HepG2 (cell line): ENCODE results near the gene B3GNT8. TPM values are rescaled to one million over a fixed set of nuclear protein-coding genes. Genes with fewer than 3 reads are reported as not detected.

Source experiments
- ATAC-seq: fragments of 200-7000 bp; cut with Tn5 transposase; 3 replicates; pipeline ENCODE4 v1.9.1; 2020; ENCODE audit warnings: mild to moderate bottlenecking, moderate library complexity
- BruUV-seq: library from RNA; stranded (reverse); fragments of 400-500 nt; replicated peaks from 2 replicates; lab custom pipeline; 2021; lab: Mats Ljungman, UMichigan
- CTCF ChIA-PET: fragments of 300-600 bp; formaldehyde crosslinking; extraction: SDS; loops from one replicate; lab custom pipeline; 2021; ENCODE audit warnings: low total read pairs, inconsistent platforms, low intra/inter-chr PET ratio; lab: Yijun Ruan, JAX
- POLR2A ChIA-PET: fragments of 350-600 bp; sonication (Branson Sonifier 250); formaldehyde crosslinking; loops from one replicate; lab custom pipeline; 2020; ENCODE audit warnings: antibody characterized with exemption, inconsistent platforms; lab: Yijun Ruan, JAX
- DNase-seq: peaks from one replicate; pipeline ENCODE4 v3.0.0-alpha.2; 2015; ENCODE audit warnings: low spot score
- FAIRE-seq: peaks from 3 replicates; lab custom pipeline; 2011; peaks lifted over from hg19 to GRCh38; lab: Jason Lieb, UNC
- H2AFZ ChIP-seq: one replicate; pipeline ENCODE4 v1.6.1; 2011; ENCODE audit warnings: low read length, inconsistent platforms
- H3K27ac ChIP-seq: fragments of 300-600 bp; 3 replicates; pipeline ENCODE4 v1.8.0; 2011; ENCODE audit warnings: mixed run types, mild to moderate bottlenecking, mixed read lengths, low read length, inconsistent platforms; ENCODE audit not compliant: insufficient read depth; ENCODE audit errors: extremely low read length
- H3K27me3 ChIP-seq, 2 experiments: fragments of 200-600 bp in 1 of 2; 2 replicates in 1 of 2; 3 replicates in 1 of 2; pipeline versions ENCODE4 v1.6.0 to v1.8.0; 2011; ENCODE audit warnings: low read length in 2 of 2, mild to moderate bottlenecking in 2 of 2, moderate library complexity in 2 of 2, inconsistent platforms in 1 of 2; ENCODE audit not compliant: insufficient read depth in 2 of 2, control insufficient read depth in 1 of 2
- H3K36me3 ChIP-seq, 2 experiments: fragments of 200-600 bp in 1 of 2; replicated peaks in 1 of 2; 2 replicates in 1 of 2; 3 replicates in 1 of 2; pipeline versions ENCODE4 v1.5.1 to v1.8.0; 2011; ENCODE audit warnings: low read length in 2 of 2, inconsistent platforms in 1 of 2; ENCODE audit not compliant: insufficient read depth in 2 of 2, control insufficient read depth in 1 of 2
- H3K4me1 ChIP-seq: 2 replicates; pipeline ENCODE4 v1.5.1; 2012; ENCODE audit warnings: low read length, inconsistent platforms; ENCODE audit not compliant: insufficient read depth
- H3K4me2 ChIP-seq: 2 replicates; pipeline ENCODE4 v1.6.0; 2011; ENCODE audit warnings: low read depth, low read length, inconsistent platforms
- H3K4me3 ChIP-seq, 3 experiments: fragments of 200-600 bp in 1 of 3; sonication (generic), shearing (Covaris generic) in 1 of 3; replicated peaks in 1 of 3; 2 replicates each; pipeline ENCODE4 v1.5.1; 2011 to 2016; ENCODE audit warnings: low read length in 3 of 3, inconsistent platforms in 2 of 3, low read depth in 2 of 3, mild to moderate bottlenecking in 2 of 3, control low read depth in 1 of 3, mixed read lengths in 1 of 3; ENCODE audit not compliant: insufficient read depth in 1 of 3
- H3K79me2 ChIP-seq: one replicate; pipeline ENCODE4 v1.6.1; 2011; ENCODE audit warnings: low read length, inconsistent platforms; ENCODE audit not compliant: insufficient read depth
- H3K9ac ChIP-seq: 2 replicates; pipeline ENCODE4 v1.6.0; 2011; ENCODE audit warnings: mild to moderate bottlenecking, low read depth, low read length, inconsistent platforms; ENCODE audit not compliant: insufficient read depth
- H3K9me3 ChIP-seq: 2 replicates; pipeline ENCODE4 v1.5.1; 2012; ENCODE audit warnings: mild to moderate bottlenecking, low read length
- H4K20me1 ChIP-seq: 2 replicates; pipeline ENCODE4 v1.6.0; 2011; ENCODE audit warnings: inconsistent platforms, mild to moderate bottlenecking, low read length, moderate library complexity; ENCODE audit not compliant: insufficient read depth
- ARID4A ChIP-seq: sonication (generic); formaldehyde crosslinking; IDR thresholded peaks from 2 replicates; pipeline ENCODE4 v1.5.0; 2020; ENCODE audit warnings: mild to moderate bottlenecking, missing genetic modification reagents, borderline replicate concordance
- BRD4 ChIP-seq: sonication (generic); formaldehyde crosslinking; IDR thresholded peaks from 2 replicates; pipeline ENCODE4 v1.4.0; 2020; ENCODE audit warnings: missing genetic modification reagents
- FOXA3 ChIP-seq: IDR thresholded peaks from 2 replicates; pipeline ENCODE4 v1.6.1; 2016; ENCODE audit warnings: missing genetic modification reagents, missing compliant biosample characterization
- MXD1 ChIP-seq: sonication (generic); formaldehyde crosslinking; IDR thresholded peaks from 2 replicates; pipeline ENCODE4 v1.4.0; 2020; ENCODE audit warnings: mild to moderate bottlenecking, missing genetic modification reagents
- RFX5 ChIP-seq: IDR thresholded peaks from 2 replicates; pipeline ENCODE4 v1.6.1; 2011; ENCODE audit warnings: low read depth, low read length, improper control_type of control experiment
- TBP ChIP-seq: sonication (generic); formaldehyde crosslinking; IDR thresholded peaks from 2 replicates; pipeline ENCODE4 v1.5.0; 2020; ENCODE audit warnings: missing genetic modification reagents
- XRCC5 ChIP-seq: fragments of 200-400 bp; formaldehyde crosslinking; optimal IDR thresholded peaks from 2 replicates; pipeline ENCODE3; 2017; ENCODE audit warnings: mild to moderate bottlenecking, low read length
- ZBTB33 ChIP-seq: sonication (generic); formaldehyde crosslinking; IDR thresholded peaks from 2 replicates; pipeline ENCODE4 v1.4.0; 2020; ENCODE audit warnings: missing genetic modification reagents
- ZFX ChIP-seq: sonication (generic); formaldehyde crosslinking; IDR thresholded peaks from 2 replicates; pipeline ENCODE4 v1.4.0; 2020; ENCODE audit warnings: mild to moderate bottlenecking, low read depth, missing genetic modification reagents, moderate library complexity
- ZNF629 ChIP-seq: sonication (generic); formaldehyde crosslinking; conservative IDR thresholded peaks from 2 replicates; pipeline ENCODE4 v1.5.0; 2020; ENCODE audit warnings: missing genetic modification reagents
- WGBS: methylation state at CpG from one replicate; pipeline ENCODE4 v1.1.6; 2017; ENCODE audit warnings: low lambda C conversion rate; 5-methylcytosine and 5-hydroxymethylcytosine counted together
- in situ Hi-C: cut with HindIII; loops from 2 replicates; pipeline ENCODE4 v1.10.0; 2017; ENCODE audit warnings: low pct_unique_long_range_greater_than_20kb; ENCODE audit not compliant: extremely low pct_ligation_motif_present
- intact Hi-C: fragments of 100-400 bp; cut with micrococcal nuclease; formaldehyde crosslinking; loops from one replicate; pipeline ENCODE4 v1.10.0; 2022; ENCODE audit not compliant: unreplicated experiment
- polyA plus RNA-seq, 8 experiments: library from polyadenylated mRNA; depleted of rRNA in 3 of 8; stranded (reverse) in 7 of 8; unstranded in 1 of 8; fragments of >200 nt; fragmentation: Illumina TruSeq in 4 of 8; extraction: Trizol in 4 of 8; gene quantifications; 2 replicates each; pipeline versions ENCODE4 v1.2.1 to v1.2.3, GENCODE V29; 2011 to 2016; ENCODE audit warnings: low read depth in 4 of 8, missing spikeins in 1 of 8, mixed read lengths in 1 of 8; ENCODE audit not compliant: insufficient read depth in 1 of 8
- total RNA-seq, 5 experiments: library from RNA; depleted of rRNA; stranded (reverse); fragments of >200 nt; fragmentation: Illumina TruSeq; extraction: Trizol; gene quantifications; 2 replicates each; pipeline ENCODE4 v1.2.3, GENCODE V29; 2016; ENCODE audit warnings: low read depth in 1 of 5
- TF ChIP-seq, protein P1 (sequence below): sonication (generic); formaldehyde crosslinking; IDR thresholded peaks from 2 replicates; pipeline ENCODE4 v1.4.0; 2020; ENCODE audit warnings: missing genetic modification reagents
- TF ChIP-seq, protein P2 (sequence below): sonication (generic); formaldehyde crosslinking; IDR thresholded peaks from 2 replicates; pipeline ENCODE4 v1.8.1; 2023; ENCODE audit warnings: missing genetic modification reagents, mild to moderate bottlenecking, borderline replicate concordance

The B3GNT8 gene
- total and polyA plus RNA-seq, 2 of the 13 experiments (the other 11 are each of a cell fraction or from before 2014, with no cell fraction given): 0.26 to 1.9 TPM

- CTCF ChIA-PET: no interaction called here
- peak; percentile 83 for ATAC-seq
- WGBS: 64% methylated on average over 5 of the region's 9 CpGs
- TF ChIP-seq ARID4A (CRISPR knock-in tag) (0 out of 2 replicates have a peak, but pooled peaks have one; percentile 11), FOXA3 (CRISPR knock-in tag) (no peak), BRD4 (CRISPR knock-in tag) (no peak), XRCC5 (peak; percentile 61), ZNF629 (peak; percentile 84), TBP (CRISPR knock-in tag) (no peak), MXD1 (CRISPR knock-in tag) (no peak), ZFX (CRISPR knock-in tag) (peak; percentile 17; the same call in 1 of the 2 replicates), RFX5 (no peak), ZBTB33 (CRISPR knock-in tag) (0 out of 2 replicates have a peak, but pooled peaks have one; percentile 25)
- TF ChIP-seq, protein P1, sequence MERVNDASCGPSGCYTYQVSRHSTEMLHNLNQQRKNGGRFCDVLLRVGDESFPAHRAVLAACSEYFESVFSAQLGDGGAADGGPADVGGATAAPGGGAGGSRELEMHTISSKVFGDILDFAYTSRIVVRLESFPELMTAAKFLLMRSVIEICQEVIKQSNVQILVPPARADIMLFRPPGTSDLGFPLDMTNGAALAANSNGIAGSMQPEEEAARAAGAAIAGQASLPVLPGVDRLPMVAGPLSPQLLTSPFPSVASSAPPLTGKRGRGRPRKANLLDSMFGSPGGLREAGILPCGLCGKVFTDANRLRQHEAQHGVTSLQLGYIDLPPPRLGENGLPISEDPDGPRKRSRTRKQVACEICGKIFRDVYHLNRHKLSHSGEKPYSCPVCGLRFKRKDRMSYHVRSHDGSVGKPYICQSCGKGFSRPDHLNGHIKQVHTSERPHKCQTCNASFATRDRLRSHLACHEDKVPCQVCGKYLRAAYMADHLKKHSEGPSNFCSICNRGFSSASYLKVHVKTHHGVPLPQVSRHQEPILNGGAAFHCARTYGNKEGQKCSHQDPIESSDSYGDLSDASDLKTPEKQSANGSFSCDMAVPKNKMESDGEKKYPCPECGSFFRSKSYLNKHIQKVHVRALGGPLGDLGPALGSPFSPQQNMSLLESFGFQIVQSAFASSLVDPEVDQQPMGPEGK (CRISPR knock-in tag): peak; percentile 68
- TF ChIP-seq, protein P2, sequence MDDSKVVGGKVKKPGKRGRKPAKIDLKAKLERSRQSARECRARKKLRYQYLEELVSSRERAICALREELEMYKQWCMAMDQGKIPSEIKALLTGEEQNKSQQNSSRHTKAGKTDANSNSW: no peak
Observed at GRCh38 chr19:41377977-41378709, 49.0 kb downstream of the B3GNT8 start.

More at GRCh38 chr19:41377977-41378709, 49.0 kb downstream of the B3GNT8 start:
- POLR2A ChIA-PET: interaction anchor here (2.5 kb wide), 1 partner anchor 14 kb away, joined by 11 read pairs; the partner anchor contains the start of gene B9D2
- BruUV-seq: no TSS peak
- no peaks in the 10 kb centered on the region for H4K20me1 ChIP-seq
- peaks cover 0 to 3% of the 10 kb centered on the region in 2 experiments; a peak in 2 of 5 replicates for H3K36me3 ChIP-seq
- no peaks in the 10 kb centered on the region for H3K9me3 ChIP-seq
- peak overlapping the region; percentile 24; the same call in 1 of the 2 replicates for H3K4me2 ChIP-seq
- H3K27ac ChIP-seq: peak overlapping the region; percentile 3
- no peak overlapping the region for H3K4me3 ChIP-seq
- no peaks in the 10 kb centered on the region for H3K79me2 ChIP-seq
- FAIRE-seq (no peak), DNase-seq (no peak)
- peaks cover 26% of the 10 kb centered on the region for H3K4me1 ChIP-seq
- intact Hi-C loops (no loop called here), in situ Hi-C loops (no loop called here)
- no peaks in the 10 kb centered on the region for H3K27me3 ChIP-seq
- H3K9ac ChIP-seq: no peak overlapping the region
- no peak overlapping the region for H2AFZ ChIP-seq
